ENCODE results near the gene BACH2.
"Not testable (repeated sequence)": the region's sequence is repeated elsewhere in the genome, so short reads cannot be mapped to it uniquely, and the experiment has no call there.

The BACH2 gene

DNA sequence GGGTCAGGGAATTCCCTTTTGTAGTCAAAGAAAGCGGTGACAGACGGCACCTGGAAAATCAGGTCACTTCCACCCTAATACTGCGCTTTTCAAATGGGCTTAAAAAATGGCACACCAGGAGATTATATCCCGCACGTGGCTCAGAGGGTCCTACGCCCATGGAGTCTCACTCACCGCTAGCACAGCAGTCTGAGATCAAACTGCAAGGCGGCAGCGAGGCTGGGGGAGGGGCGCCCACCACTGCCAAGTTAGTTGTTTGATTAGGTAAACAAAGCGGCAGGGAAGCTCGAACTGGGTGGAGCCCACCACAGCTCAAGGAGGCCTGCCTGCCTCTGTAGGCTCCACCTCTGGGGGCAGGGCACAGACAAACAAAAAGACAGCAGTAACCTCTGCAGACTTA is 242.4 kb downstream of the BACH2 start:
- DNase-seq = not testable (repeated sequence)

GRCh38 chr6:90053614-90054013 is 243.0 kb downstream of the BACH2 start:
- DNase-seq = no peak

GRCh38 chr6:90049295-90049694 is 247.3 kb downstream of the BACH2 start:
- DNase-seq = no peak

GRCh38 chr6:90048206-90048967 is 248.3 kb downstream of the BACH2 start:
- DNase-seq = no peak

DNA sequence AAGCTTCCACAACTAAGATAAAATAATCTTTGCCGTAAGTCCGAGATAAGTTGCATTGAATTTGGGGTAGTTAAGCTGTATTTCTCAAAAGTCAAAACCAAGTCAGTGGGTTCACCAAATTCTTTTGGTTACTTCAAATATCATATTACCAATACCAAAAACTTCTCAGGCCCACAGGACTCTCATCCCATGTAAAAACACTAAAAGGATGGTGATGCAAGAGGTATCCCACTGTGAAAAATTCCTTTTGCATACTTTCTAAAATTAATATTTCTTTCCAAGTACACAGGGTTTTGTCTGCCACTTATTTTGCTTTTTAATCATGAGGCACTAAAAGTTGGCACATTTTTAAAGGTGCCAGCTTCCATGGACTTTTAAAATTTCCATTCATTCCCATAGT is 251.1 kb downstream of the BACH2 start:
- DNase-seq = no peak

DNA sequence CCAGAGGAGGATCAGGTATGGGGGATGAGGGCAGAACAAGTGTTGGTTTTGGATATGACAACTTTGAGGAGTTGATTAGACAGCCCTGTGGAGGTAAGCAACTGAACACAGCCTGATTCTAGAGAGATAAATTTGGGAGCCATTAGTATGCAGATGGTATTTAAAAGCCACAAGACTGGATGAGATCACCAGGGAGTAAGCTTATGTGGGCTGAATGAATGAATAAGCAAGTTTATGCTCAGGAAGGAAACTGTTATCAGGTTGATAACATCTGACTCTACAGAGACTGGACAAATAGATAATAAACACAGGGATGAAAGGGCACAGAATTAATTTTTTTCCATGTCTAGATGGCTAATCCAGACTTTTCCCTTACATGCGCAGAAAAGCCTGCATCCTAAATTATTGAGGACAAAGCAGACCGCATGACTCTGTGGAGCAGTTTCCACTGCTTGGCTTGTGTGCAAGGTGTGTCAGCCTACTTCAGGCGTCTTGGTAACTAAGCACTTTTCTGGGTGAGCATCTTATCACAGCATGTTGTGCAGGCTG is 251.7 kb downstream of the BACH2 start:
- no peak for DNase-seq

DNA sequence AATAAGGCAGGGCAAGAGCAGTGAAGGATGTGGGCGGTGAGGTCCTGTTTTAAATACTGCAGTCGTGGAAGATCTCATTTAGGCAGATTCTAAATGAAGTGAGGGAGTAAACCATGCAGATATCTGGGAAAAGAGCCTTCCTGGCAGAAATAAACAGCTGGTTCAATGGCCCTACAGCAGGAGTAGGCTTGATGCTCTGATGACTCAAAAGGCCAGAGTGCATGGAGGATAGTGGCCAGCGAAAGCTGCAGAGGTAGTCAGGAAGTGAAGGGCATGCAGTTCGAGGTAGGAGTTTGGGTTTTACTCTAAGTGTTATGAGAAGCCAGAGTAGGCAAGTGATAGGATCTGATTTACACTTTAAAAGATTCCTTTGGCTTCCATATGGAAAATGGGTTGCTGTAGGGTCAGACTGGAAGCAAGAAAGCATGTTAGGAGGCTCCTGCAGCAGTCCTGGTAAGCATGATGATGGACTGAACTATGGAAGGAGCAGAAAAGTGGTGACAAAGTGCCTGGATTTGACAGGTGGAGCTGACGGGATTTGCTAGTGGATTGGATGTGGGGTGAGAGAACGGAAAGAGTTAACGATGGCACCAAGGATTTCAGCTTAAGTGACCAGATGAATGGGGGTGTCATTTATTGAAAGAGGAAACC is 252.3 kb downstream of the BACH2 start:
- DNase-seq = no peak

DNA sequence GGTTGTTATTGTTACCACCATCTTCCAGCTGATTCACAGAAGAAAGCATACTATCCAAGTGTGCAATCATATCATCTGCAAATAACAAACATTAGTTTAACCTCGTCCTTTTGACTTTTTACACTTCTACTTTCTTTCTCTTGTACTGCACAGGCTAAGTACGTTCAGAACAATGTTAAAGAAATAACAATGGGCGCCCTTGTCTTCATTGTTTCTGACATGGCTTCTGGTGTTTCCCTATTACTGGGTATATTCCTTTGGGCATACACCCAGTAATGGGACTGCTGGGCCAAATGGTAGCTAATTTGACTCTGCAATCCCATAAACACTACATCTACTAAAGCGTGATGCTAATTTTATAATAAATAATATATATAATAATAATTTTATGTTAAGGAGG is 255.7 kb downstream of the BACH2 start:
- DNase-seq = no peak

GRCh38 chr6:90039911-90040310 is 256.7 kb downstream of the BACH2 start:
- DNase-seq = no peak

- no peak for DNase-seq
These were observed 257.5 kb downstream of the BACH2 start for GRCh38 chr6:90038961-90039653.

GRCh38 chr6:90036963-90037362 is 259.7 kb downstream of the BACH2 start:
- DNase-seq = no peak

DNA sequence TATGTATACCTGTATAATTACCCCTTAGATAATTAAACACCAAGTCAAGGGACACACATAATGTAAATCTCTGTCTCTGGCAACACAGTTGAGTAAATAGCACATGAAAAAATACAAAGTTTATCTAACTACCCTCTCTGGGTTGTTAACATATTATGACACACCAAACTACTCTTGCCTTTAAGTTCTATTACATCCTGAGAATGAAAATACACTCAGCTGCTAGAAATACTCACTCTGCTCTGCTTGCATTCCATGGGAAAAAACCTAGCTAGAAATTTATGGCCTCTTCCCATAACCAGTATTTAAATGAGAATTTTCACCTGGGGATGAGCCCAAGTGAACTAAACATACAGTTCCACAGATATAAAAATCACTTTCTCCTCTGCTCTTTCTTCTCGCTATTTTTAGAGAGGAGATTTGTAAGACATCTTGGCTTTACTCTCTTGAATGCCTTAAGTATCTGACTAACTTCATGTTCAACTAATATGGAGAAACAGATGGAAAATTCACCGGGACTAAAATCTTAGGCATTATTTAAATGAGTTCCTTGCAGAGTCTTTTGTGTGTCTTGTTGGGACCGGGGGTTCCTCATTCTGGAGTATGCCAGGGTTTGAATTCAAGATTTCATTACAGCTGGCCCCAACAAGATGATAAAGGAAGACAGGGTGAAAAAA is 261.5 kb downstream of the BACH2 start:
- no peak for DNase-seq

GRCh38 chr6:90033746-90034271 is 262.8 kb downstream of the BACH2 start:
- DNase-seq = no peak

DNA sequence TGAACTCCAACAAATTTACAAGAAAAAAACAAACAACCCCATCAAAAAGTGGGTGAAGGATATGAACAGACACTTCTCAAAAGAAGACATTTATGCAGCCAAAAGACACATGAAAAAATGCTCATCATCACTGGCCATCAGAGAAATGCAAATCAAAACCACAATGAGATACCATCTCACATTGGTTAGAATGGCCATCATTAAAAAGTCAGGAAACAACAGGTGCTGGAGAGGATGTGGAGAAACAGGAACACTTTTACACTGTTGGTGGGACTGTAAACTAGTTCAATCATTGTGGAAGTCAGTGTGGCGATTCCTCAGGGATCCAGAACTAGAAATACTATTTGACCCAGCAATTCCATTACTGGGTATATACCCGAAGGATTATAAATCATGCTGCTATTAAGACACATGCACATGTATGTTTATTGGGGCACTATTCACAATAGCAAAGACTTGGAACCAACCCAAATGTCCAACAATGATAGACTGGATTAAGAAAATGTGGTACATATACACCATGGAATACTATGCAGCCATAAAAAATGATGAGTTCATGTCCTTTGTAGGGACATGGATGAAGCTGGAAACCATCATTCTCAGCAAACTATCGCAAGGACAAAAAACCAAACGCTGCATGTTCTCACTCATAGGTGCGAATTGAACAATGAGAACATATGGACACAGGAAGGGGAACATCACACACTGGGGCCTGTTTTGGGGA is 264.0 kb downstream of the BACH2 start:
- not testable (repeated sequence) for DNase-seq

- no peak for DNase-seq
These were observed 267.5 kb downstream of the BACH2 start for GRCh38 chr6:90028995-90029635.

- DNase-seq = no peak
These were observed 268.4 kb downstream of the BACH2 start for GRCh38 chr6:90028066-90028778.

- no peak for DNase-seq
These were observed 270.4 kb downstream of the BACH2 start for GRCh38 chr6:90026216-90026615.

DNA sequence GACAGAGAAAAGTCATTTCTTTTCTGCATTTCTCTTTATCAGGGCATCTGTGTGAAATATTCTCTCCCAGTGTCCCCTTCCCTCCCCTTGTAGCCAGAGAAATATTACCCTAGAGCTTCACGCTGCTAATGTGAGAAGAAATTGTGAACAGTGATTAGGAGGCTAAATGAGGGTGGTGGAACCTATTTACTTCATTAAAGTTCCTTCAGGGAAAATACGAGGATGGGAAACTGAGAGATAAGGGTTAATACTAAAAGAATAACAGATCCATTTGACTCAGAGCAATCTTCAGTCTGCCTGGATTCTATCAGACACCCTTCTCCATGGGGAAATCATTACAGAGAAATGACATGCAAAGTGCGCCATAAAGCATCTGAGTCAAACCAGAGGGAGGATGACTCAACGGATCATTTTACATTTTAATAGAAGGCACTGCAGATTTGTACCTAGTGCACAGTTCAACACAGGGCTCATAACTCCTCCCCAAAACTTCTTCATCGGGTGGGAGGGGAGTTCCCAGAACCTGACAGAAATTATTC is 271.1 kb downstream of the BACH2 start:
- DNase-seq = no peak

DNA sequence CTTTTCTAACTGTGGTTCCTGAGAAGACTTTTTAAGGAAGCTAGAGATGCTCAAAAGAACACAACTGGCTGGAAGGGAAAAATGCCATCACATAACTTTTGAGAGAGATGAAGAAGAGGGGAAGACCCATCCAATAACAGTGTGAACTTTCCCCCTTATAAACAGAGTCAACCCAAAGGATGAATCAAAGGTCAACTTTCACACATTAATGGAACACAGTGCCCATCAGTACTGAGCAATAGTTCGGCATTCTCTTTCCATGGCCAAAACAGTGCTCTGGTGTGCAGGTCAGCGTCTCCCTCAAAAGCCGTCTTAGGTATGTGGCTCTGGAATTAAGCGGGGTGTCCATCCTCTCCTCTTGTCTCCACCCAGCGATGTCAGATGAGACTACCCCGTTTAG is 272.0 kb downstream of the BACH2 start:
- DNase-seq = no peak

DNA sequence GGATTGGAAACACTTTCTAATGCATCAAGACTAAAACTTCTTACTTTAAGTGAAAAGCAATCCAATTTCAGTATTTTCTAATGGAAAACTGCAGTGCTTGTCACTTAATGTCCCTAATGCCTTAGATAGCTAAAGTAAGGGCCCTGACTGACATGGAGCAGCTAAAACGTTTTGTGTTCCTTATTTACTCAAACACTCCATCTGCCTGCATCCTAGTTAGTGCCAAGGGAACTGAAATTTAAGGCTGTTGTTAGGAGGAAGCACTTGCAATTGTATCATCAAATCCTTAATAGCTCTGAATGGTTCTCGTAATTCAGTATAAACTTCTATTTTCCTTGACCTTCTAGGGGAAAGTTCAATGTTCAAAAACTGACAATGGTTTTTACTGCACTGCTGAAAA is 274.9 kb downstream of the BACH2 start:
- DNase-seq = peak in 1 of 2 experiments; percentile 46

- no peak for DNase-seq
These were observed 275.9 kb downstream of the BACH2 start for GRCh38 chr6:90020746-90021145.
